ENCODE results near the gene MYO1D. TPM values are rescaled to one million over a fixed set of nuclear protein-coding genes. Genes with fewer than 3 reads are reported as not detected.

The MYO1D gene
- total RNA-seq, 1 experiment from 2014 or later, result 57.2 TPM

- Mint-ChIP-seq H3K4me3 (ENCODE audit: low read depth, unreplicated experiment) (no peak overlapping the region), H3K27ac (ENCODE audit: unreplicated experiment) (no peak overlapping the region), H3K36me3 (ENCODE audit: insufficient read depth, unreplicated experiment) (no peaks in the 10 kb centered on the region), H3K4me1 (ENCODE audit: low read depth, unreplicated experiment) (no peaks in the 10 kb centered on the region), H3K27me3 (ENCODE audit: unreplicated experiment) (no peaks in the 10 kb centered on the region), H3K9me3 (ENCODE audit: low read depth, unreplicated experiment) (no peaks in the 10 kb centered on the region)
- intact Hi-C loops (cut with micrococcal nuclease; ENCODE audit: unreplicated experiment), result no loop called here
- CTCF ChIA-PET, result no interaction called here
- no peak for DNase-seq
- no TSS peak for BruUV-seq (replicated peaks)
- TF ChIP-seq CTCF (IDR thresholded peaks at IDR 0.05; ENCODE audit: unreplicated experiment), result no peak
These were observed 275.1 kb downstream of the MYO1D start for GRCh38 chr17:32601866-32602265.

- CTCF ChIA-PET, result no interaction called here
- no peaks in the 10 kb centered on the region for H3K4me1 Mint-ChIP-seq (ENCODE audit: low read depth, unreplicated experiment)
These were observed 280.3 kb downstream of the MYO1D start for GRCh38 chr17:32596628-32597027.

GRCh38 chr17:32596206-32596605 is 280.7 kb downstream of the MYO1D start:
- CTCF ChIA-PET, result no interaction called here
- BruUV-seq (replicated peaks), result no TSS peak

More at GRCh38 chr17:32596628-32597027, 280.3 kb downstream of the MYO1D start:
- no peaks in the 10 kb centered on the region for H3K36me3 Mint-ChIP-seq (ENCODE audit: insufficient read depth, unreplicated experiment)
- DNase-seq, result no peak
- no peaks in the 10 kb centered on the region for H3K27me3 Mint-ChIP-seq (ENCODE audit: unreplicated experiment)
- H3K4me3 Mint-ChIP-seq (ENCODE audit: low read depth, unreplicated experiment), result no peak overlapping the region
- intact Hi-C loops (cut with micrococcal nuclease; ENCODE audit: unreplicated experiment), result no loop called here
- H3K27ac Mint-ChIP-seq (ENCODE audit: unreplicated experiment), result no peak overlapping the region
- TF ChIP-seq CTCF (IDR thresholded peaks at IDR 0.05; ENCODE audit: unreplicated experiment), result no peak
- no TSS peak for BruUV-seq (replicated peaks)
- H3K9me3 Mint-ChIP-seq (ENCODE audit: low read depth, unreplicated experiment), result no peaks in the 10 kb centered on the region

GRCh38 chr17:32593003-32593402 is 283.9 kb downstream of the MYO1D start:
- no peaks in the 10 kb centered on the region for H3K4me1 Mint-ChIP-seq (ENCODE audit: low read depth, unreplicated experiment)
- no peak for TF ChIP-seq CTCF (IDR thresholded peaks at IDR 0.05; ENCODE audit: unreplicated experiment)
- CTCF ChIA-PET, result no interaction called here
- intact Hi-C loops (cut with micrococcal nuclease; ENCODE audit: unreplicated experiment), result no loop called here
- no TSS peak for BruUV-seq (replicated peaks)
- no peaks in the 10 kb centered on the region for H3K27me3 Mint-ChIP-seq (ENCODE audit: unreplicated experiment)
- no peak overlapping the region for H3K4me3 Mint-ChIP-seq (ENCODE audit: low read depth, unreplicated experiment)
- DNase-seq, result no peak
- H3K9me3 Mint-ChIP-seq (ENCODE audit: low read depth, unreplicated experiment), result no peaks in the 10 kb centered on the region
- no peak overlapping the region for H3K27ac Mint-ChIP-seq (ENCODE audit: unreplicated experiment)
- no peaks in the 10 kb centered on the region for H3K36me3 Mint-ChIP-seq (ENCODE audit: insufficient read depth, unreplicated experiment)

More at GRCh38 chr17:32596206-32596605, 280.7 kb downstream of the MYO1D start:
- intact Hi-C loops (cut with micrococcal nuclease; ENCODE audit: unreplicated experiment), result no loop called here
- no peak for TF ChIP-seq CTCF (IDR thresholded peaks at IDR 0.05; ENCODE audit: unreplicated experiment)
- Mint-ChIP-seq H3K9me3 (ENCODE audit: low read depth, unreplicated experiment) (no peaks in the 10 kb centered on the region), H3K27me3 (ENCODE audit: unreplicated experiment) (no peaks in the 10 kb centered on the region), H3K4me3 (ENCODE audit: low read depth, unreplicated experiment) (no peak overlapping the region), H3K4me1 (ENCODE audit: low read depth, unreplicated experiment) (no peaks in the 10 kb centered on the region), H3K27ac (ENCODE audit: unreplicated experiment) (no peak overlapping the region), H3K36me3 (ENCODE audit: insufficient read depth, unreplicated experiment) (no peaks in the 10 kb centered on the region)
- DNase-seq, result no peak
